Hematopoietic multipotent progenitor cell treated with erythropoietin and hydrocortisone succinate and interleukin-3 and kit ligand, for 8 days (in vitro differentiated cells): ENCODE measurements around the gene RLBP1.

Source experiments
- DNase-seq: peaks from one replicate; pipeline ENCODE4 v3.0.0-alpha.2; 2015

Gene RLBP1

DNA sequence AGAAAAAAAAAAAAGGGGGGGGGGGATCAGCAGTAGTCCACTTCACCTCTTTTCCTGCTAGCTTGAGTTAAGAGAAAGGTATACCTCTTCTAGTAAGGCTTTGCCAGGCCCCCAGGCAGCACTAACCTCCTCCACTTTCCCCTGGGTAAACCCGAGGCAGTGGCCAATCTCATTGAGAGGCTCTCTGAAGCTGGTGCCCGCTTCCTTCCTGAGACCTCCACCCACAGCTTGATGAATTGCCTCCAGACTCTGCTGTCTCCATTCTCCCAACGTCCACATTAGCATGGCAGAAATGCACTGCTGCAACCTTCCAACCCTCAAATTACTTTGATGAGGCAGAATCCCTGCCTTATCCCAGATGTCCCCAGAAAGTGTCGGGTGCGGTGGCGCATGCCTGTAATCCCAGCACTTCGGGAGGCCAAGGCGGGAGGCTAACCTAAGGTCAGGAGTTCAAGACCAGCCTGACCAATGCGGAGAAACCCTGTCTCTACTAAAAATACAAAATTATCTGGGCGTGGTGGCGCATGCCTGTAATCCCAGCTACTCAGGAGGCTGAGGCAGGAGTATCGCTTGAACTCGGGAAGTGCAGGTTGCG is 15.3 kb downstream of the RLBP1 start:
- DNase-seq, result no peak

DNA sequence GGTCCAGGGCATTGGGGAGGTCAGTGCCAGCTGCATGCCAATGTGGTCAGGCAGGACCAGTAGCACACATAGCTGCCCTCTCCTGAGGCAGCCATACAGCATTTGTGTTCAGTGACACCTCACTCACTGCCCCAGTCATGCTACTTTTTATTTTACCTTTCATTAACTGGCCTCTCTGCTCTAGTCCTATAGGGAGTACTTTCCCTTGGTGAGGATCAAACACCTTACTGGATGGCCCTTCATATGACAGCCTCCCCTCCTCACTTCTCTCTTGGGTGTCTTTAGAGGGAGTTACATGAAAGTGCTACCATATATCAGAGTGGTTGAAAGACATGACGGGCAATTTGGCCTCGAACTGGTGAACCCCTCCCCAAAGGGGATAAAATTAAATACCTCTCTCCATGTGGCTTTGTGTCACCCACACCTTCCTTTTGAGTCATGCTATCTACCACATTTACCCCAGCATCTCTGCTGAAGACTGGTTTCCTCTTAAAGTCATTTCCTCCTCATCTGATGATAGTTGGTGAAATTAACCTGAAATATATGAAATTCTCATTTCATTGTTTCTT is 17.6 kb downstream of the RLBP1 start:
- DNase-seq, result no peak

DNA sequence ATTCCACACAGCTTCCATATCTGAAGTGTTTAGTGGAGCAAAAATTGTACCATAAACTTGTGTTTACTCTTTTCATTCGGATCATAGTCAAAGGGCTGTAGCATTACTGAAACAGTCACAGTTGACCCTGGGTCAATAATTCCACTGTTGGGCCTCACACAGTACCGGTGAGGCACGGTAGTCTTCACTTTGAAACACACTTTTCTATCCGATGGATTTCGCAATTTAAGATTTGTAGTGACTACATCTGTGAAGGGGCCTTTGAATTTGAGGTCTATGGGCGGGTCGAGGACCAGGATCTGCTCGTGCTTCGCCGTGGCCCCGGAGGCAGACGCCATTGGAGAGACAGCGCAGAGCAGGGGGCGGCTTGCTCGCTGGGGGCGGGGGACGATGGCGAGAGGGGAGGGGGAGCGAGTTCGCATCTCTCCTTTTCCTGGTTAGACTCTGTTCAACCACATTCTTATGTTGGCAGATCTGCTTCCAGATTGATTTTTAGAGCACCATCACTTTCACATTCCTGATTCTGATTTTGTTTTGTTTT is 19.8 kb downstream of the RLBP1 start:
- no peak for DNase-seq

DNA sequence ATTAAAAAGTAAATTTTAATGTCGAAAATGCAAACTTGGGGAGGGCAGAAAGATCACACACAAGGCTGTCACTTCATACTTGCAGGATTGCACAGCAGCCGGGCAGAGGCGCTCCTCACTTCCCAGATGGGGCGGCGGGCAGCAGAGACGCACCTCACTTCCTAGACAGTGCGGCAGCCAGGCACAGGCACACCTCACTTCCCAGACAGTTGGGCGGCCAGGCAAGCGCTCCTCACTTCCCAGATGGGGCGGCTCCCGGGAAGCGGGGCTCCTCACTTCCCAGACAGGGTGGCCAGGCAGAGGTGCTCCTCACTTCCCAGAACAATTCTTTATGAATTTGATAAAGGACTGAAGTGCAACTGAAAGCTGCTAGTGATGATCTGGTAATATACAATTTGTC is 21.2 kb downstream of the RLBP1 start:
- no peak for DNase-seq

DNA sequence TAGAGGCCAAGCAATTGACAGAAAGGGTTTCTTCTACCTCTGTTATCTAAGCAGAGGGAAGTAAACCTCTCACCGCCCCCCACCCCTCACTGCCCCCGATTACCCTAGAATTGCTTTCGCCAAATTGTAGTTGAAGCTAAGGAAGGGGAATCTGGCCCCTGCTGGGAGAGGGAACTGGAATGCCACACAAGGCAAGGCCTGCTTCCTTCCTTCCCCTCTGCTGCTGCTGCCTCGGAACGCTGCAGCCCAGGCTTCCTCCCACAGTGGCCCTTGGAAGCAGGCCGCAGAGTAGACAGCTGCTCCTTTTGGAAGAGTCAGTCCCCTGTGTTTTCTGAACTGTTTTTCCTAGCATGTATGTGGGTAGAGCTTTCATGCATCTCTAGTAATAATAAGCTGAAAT is 21.6 kb downstream of the RLBP1 start:
- no peak for DNase-seq

DNA sequence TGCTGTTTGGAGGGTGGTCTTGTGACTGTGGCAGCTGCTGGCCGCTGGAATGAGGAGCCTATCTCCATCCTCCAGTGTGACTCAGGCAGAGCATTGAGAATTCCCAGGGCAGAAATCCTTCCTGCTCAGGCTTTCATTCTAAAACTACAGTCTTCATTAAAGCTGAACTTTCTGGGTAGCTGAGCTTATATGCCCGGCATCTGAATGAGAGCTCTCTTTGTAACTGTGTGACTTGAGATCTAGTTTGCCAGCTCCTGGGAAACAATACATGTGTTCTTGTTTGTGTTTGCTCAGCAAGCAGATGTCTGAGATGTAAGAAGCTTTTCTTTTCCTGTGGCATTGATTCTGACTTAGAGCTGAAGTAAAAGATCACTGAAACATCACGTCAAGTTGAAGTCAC is 22.4 kb downstream of the RLBP1 start:
- DNase-seq, result no peak

DNA sequence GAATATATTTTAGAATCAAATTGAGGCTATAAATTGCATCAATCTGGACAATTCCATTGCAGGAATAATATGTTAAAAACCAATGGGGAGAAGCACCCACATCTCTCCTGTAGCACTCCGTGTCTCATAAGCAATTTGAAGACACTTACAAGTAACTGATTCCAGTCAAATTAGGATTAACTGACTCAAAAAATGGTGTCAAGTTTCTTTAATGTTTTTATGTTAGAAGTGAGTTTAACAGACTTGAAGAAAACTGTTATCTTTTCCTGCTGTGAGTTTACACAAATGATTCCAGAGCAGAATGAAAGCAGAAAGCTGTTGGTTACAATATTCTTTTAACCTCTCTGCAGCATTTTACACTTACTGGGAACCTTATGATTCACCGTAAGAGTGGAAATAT is 23.2 kb downstream of the RLBP1 start:
- no peak for DNase-seq

DNA sequence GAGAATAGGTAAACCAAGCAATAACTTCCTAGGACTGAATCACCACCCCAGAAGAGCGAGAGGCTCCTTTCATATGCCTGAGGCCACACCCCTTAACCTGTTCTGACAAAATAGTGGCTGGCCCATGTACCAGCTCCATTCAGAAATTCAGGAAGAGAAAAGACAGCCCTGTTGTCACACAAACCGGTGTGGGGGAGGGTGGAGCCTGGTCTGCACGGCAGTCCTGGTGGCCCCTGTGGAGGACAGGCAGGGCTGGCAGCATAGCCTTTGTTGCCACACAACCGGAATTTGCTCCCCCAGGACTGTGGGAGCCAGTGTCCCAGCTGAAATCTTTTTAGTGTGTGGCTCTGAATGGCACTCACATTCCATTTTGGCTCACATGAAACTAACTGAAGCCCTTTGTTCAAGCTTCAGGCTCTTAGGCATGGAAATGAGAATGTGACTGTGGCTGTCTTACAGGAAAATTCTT is 23.8 kb downstream of the RLBP1 start:
- DNase-seq, result no peak

DNA sequence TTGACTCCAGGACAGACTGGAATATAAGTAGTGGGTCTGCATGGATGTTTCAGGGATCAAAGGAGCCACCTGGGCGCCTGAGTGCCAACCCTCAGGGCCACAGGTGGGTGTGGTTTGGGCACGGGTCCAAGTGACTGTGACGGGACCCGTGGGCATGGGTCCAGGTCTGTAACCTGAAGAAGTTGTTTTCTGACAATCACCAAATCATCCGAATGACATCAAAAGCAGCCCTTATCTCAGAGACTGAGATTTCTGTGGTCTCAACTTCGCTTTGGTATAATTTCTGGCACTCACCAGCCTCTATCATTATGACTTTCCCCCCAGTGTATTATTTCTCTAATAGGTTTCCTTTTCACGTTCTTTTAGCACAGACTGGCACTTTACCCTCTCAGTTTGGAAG is 24.4 kb downstream of the RLBP1 start:
- no peak for DNase-seq

DNA sequence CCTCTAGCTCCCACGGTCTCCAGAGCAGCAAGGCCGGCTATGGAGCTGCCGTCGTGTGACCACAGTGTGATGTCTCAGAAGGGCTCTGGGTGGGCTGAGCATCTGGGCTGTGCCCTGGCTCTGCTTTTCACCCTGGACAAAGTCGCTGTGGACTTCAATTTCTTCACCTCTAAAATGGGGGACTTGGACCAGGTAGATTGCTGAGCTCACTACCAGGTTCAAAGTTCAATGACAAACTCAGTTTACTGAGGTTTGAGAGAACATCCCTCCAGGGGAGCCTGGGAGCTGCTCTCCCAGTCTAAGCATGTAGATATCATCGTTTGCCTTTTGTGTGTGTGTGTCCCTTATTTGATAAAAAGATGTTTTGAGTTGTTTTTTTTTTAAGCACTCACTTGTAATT is 25.1 kb downstream of the RLBP1 start:
- DNase-seq, result no peak

DNA sequence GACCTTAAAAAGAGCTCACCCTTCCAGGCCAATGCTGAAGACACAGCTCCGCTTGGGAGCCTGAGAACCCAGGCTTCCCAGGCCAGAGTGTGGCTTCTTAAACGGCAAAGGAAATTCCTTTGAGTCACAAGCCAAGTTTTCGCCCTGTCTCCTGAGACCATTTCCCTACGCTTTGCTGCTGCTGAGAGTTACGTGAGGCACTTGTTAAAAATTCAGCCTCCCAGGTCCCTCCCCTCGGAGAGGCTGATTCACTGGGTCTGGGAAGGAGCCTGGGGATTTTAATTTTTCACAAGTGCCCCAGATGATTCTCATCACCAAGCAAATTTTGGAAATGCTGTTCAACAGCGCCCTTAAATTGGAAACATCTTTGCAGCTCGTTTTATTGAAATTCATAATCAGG is 25.5 kb downstream of the RLBP1 start:
- DNase-seq, result no peak

DNA sequence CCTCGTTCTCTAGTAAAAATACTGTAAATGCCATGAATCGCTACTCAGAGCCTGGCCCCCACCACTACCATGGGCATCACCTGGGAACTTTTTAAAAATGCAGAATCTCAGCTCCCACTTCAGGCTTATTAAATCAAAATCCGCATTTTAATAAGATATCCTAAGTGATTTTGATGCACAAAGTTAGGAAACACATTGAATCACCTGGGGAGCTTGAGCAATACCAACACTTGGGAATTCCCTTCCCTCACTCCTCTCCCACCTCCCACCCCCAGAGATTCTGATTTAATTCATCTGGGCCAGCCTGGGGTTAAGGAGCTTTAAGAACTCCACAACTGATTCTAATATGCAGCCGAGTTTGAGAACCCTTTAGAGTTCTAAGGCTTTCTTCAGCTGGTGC is 26.8 kb downstream of the RLBP1 start:
- no peak for DNase-seq

DNA sequence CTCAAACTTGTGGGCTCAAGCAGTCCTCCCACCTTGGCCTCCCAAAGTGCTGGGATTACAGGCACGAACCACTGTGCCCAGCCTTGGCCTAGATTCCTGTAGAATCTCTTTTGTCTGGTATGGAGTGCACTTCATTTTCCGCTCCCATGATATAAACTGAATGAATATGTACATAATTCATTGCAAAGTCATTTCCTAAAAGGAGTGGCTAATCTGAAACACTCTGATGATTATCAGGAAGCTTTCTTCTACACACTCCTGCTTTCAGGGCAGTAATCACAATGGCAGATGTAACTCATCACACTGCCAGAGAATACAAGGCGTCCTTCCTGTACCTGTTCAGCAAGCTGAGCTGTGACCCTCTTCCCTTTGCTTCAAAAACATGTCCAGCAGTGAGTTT is 28.6 kb downstream of the RLBP1 start:
- DNase-seq, result no peak

DNA sequence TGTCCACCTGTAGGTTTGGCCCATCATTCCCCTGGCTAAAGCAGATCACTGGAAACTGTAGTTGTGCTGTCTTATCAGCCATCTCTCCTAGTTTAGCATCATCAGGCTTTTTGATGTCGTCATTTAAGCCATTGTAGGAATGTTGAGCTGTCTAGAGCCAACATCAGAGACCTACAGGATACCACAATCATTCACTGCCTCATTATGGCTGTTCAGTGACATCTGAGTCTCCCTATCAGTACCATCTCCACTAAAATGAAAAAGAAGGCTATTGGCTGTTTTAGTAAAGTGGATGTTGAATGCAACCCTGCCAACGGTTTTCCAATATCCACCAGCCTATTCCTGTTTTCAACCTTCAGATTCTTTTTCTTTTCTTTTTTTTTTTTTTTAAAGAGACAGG is 29.2 kb downstream of the RLBP1 start:
- no peak for DNase-seq

DNA sequence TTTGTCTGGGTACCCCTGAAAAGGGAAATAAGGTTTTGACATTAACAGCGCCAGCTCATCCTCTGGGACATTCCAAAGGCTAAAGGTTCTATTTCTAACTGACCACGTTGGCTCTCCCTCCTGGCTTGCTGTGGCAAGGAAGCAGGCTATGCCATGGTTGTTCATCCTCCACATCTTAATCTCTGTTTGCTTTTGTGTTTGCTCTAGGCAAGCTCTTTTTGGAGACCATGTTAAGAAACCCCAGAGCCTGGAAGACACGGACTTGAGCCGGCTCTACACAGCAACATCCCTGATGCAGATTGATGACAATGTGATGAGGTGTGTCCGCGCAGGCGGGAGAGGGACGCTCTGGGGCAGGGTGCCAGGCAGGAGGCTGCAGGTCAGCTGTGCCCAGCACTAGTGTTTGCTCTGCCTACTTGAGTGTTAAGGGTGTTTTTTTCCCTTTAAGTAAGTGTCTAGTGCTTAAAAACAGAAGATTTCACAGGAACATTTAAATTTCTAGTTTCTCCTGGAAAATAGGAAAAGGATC is 33.3 kb downstream of the RLBP1 start:
- DNase-seq, result no peak

DNA sequence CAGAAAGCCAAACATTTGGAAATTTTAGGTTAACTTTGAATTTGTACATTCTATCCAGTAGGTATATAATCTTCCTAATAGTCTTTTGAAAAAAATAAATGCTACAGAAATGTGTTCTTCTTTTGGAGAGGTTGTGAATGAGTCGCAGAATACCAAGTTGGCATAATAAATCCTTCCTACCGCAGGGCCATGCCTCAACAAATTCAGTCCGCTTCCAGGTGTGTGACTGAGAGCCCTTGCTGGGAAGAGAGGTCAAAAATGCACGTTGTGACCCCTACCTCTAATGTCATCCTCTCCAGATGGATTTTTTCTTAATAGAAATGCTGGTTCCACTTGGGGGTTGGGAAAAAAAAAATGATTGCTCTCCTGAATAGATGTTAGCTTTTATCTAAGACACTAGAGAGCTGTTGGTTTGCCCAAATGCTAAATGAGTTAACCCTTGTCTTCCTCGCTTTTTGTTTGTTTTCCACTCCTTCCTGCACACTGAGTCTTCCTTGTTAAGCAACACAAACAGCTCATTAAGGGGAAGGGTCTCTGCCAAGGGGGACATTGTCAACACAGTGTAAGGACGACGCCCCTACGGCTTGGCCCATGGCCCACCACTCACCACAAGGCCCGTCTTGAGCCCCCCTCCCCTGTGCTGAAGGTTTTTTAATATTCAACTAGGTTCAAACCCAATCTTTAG is 33.9 kb downstream of the RLBP1 start:
- DNase-seq, result no peak

DNA sequence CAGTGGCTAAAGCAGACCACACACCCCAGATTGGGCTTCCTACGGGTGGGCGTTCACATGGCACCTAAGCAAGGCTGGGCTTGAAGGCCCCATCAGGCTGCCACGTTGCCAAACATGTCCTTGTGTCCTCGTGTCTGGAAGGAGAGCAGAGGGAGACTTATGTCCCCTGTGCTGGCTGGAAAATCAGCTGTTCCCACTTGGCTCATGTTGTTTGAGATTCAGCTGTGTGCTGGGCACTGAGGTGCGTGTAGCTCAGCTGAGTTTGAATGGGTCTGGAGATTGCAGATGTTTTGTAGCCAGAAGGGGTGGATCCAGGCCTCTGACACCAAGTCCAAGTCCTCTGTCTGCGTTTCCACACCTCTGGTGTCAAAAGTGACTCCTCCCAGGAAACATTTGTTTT is 34.6 kb downstream of the RLBP1 start:
- DNase-seq, result no peak

DNA sequence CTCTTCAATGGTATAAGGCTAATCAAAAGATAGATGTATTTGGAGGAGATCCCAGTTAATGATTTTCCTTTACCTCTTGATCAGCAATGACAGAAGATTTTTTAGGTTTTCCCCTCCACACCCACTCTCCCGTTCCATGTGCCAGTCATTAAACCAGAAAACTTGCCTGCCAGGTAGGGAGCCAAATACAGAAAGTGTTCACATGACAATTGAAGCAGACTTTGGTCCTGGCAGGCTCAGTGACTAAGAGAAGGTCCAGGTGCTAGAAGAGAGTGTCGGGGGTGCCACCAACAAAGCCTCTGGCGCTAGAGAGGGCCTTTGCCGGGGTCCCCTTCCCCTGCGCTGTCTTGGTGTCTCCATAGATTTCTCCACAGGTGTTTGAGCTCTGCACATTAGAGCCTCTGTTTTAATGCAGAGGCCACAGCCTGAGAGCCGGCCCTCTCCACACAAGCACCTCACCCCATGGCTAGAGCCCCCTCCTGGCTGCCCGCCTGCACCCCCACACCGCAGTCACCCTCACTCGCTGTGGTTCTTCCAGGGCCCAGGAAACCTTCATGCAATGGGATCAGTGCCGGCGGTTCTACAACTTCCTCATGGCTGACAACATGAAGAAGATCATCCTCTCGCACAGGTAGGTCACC is 36.4 kb downstream of the RLBP1 start:
- DNase-seq, result no peak

DNA sequence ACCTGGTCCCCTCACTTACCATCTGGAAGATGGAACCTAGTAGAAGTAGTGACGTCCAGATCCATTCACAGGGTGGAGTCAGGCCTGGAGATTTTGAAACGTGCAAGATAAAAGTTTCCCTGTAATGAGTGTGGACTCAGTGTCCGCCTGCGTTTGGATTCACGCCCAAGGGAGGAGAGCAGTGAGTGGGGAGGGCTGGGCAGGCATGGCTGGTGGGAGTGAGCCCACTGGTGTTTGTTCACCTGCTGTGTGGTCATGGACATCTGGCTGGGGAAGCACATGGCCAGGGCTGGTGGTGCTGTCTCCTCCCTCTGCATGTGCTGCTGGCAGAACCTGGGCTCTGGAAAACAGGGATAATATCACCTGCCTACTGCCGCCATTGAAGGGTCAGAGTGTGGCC is 37.0 kb downstream of the RLBP1 start:
- DNase-seq, result no peak

DNA sequence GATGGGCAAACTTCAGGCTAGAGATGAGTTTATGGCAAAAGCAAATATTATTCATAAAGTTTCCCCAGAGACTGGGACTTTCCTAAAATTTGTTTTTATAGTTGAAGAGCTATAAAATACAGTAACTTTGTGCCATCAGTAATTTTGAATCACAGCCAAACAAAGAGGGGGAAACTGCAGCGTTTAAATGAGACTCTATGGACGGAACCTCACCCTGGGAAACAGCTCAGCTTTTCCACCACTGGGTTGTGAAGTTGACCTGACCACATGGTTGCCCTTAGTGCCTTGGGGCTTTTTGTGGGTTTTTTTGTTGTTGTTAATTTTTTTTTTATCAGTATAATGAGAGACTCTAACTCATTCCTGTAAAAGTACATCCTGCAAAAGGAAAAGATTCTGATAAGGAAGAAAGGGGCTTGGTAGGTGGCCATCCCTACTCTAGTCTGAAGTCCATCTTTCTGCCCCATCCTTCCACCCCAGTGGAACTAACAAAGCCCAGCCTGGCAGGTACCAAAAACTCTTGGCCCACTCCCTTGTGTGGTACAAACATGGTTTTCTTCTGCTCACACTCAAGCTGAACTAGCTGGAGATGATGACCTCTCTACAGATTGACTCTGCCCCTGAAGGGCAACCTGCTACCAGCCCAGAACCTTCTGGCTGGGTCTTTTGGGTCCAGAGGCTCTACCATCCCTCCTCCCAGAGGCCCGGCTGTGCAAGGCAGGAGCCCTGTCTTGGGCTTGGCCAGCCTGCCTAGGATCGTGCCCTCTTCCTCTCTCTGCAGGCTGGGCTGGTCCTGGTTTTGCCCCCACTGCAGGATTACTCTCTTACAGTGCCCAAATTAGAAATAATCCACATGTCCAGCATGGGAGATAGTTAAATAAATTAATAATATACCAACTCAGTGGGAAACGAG is 41.2 kb downstream of the RLBP1 start:
- no peak for DNase-seq

DNA sequence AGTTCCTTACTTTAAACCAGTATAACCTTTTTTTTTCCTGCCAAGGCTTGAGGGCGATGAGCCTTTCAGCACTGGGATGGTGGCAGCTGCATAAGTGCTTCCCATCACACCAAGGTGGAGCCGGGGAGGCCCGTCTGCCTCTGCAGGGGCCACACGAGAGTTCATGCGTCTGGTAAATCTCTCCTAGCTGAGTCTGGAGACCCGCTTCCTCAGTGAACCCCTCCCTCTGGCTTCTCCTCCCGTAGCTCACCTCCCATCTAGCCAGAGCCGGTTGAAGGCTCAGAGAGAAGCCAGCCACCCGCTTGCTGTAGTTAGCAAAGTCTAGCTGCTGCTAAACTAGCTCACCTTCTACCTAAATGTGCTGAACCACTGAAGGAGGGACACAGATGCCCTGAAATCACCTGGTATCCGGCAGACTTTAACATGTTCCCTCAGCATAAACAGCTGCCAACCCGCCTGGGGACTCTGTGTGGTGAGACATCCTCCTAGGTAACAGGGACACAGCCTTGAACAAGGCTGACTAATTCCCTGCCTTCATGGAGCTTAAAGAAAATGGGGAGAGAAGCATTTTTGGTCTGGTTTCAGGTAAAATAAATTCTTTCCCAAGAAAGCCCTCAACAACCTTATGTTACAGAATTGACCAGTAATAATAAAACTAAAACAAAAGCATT is 42.9 kb downstream of the RLBP1 start:
- no peak for DNase-seq
